Medulla oblongata (tissue), 1 donor: Measurements from ENCODE around the gene MTAP.
"Not testable (repeated sequence)": the region's sequence is repeated elsewhere in the genome, so short reads cannot be mapped to it uniquely, and the experiment has no call there.

ENCODE experiments used
- DNase-seq: peaks from one replicate; pipeline ENCODE4 v3.0.0-alpha.2; 2015; ENCODE audit errors: extremely low spot score

Gene MTAP

GRCh38 chr9:21919377-21920362, 117.2 kb downstream of the MTAP start:
- DNase-seq = no peak

DNA sequence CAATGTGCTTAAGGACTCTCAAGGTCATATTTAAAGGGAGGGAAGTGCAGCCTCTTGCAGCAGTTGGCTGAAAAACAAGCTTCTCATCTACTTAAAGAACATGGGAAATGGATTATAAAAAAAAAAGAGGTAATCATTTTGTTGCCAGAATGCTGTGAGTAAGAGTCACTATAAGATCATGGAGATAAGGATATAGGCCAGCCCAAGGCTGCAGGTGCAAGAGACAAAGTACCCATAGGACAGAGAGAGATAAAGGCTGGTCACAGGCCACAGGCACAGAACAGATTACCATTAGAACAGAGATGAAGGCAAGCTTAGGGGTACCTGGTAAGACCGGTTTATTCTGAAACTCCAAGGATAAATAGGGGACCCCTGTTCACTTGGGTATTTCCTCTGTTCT, 121.3 kb downstream of the MTAP start:
- DNase-seq = no peak

DNA sequence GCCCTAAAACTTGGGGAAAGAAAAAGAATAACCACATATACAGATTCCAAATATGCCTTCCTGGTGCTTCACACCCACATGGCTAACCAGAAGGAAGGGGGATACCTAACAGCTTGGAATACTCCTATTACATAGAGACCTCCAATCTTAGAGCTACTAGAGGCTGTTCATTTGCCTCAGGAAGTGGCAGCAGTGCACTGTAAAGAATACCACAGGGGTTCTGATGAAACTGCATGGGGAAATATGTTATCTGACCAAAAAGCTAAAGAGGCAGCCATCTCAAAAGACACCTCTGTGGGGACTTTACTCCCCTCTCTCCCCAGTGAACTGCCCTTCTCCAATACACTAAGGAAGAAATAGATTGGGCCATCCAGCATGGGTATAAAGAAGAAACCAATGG, 125.3 kb downstream of the MTAP start:
- no peak for DNase-seq

GRCh38 chr9:21931428-21931827, 129.0 kb downstream of the MTAP start:
- DNase-seq = no peak

DNA sequence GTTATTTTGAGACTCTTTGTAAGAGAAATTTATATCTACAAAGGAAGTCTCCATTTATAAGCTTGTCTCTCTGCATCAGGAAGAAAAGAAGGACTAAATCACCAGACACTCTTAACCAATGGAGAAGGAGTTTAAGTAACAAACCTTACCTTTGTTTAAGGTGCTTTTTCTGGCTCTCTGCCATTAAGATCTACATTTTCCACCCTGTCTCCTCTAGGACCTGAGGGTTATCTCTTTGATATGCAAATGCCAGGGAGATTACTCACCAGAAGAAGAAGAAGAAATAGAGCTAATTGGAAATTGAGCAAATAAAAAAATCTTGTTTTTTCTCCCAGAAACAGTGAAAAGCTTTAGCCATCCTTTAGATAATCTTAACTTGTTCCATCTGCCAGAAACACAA, 130.8 kb downstream of the MTAP start:
- DNase-seq = no peak

DNA sequence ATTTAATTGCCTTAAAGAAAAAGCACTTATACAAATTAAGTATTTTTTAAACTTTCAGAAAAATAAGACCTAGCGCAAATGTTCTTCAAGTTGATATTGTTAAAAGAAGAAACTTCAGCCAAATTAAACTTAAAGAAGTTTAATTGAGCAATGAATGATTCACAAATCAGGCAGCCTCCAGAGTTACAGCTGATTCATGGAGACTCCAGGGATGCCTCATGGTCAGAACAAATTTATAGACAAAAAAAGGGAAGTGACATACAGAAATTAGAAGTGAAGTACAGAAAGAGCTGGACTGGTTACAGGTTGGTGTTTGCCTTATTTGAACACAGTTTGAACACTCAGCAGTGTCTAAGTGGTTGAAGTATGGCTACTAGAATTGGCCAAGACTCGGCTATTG, 131.4 kb downstream of the MTAP start:
- DNase-seq = no peak

DNA sequence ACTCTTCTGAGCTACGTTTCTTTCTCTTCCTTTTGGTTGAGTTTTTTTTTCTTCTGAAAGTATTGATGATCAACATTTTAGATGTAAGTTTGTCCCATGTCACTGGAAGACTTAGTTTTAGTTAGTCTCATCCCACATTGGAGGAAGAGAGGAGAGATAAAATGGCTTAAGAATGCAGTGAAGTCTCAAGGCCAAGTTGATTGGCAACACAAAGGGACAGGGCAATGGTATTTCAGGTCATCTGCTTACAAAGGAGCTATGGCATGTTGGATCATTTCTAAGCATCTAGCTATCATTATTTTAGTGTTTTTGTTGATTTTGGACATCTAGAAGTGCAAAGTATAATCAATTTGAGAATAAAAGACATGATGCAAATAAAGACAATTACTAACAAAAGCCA, 133.2 kb downstream of the MTAP start:
- no peak for DNase-seq

DNA sequence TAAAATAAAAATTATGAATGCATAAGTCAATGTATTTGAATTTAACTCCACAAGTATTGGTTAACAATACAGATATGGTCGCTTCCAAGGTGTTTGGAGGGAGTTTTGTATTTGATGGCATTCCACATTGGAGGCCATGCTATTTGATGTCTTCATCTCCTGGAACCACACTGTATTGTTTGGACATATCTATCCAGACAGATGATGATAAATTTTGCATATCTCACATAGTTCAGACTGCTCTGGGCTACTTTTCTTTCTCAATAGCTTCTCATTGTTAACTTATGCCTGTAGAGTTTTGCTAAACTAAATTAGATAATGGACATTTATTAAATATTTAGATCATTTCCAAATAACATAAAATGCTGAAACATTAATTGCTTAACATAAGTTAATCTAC, 133.7 kb downstream of the MTAP start:
- no peak for DNase-seq

DNA sequence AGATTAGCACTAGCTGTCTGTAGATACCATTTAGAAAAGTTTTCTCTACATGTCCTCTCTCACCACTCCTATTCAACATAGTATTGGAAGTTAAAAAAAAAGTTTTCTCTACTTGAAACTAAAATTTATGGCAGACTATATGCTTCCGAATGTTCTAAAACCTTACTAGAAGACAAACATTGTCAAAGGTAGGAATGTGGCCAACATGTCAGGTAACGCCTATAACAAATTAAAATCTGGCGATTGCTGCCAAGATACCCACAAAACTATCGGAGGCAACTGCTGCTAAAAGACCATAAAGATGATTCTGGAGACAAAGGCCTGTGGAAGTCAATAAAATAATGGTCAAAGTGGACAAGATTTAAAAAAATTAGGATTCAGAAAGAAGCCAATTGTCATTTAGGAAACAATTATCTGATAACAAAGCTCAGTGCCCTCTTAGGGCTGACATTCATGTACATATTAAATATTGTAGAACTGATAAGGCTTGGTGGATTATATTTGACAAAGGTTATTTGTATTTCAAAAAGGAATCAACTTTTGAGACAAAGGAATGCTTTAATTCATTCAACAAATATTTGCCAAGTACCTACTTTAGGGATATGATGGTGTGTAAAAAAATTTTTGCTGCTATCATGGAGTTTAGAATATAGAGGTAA, 139.0 kb downstream of the MTAP start:
- DNase-seq = no peak

- no peak for DNase-seq
These were observed 141.0 kb downstream of the MTAP start for GRCh38 chr9:21943464-21943863.

- no peak for DNase-seq
These were observed 143.2 kb downstream of the MTAP start for GRCh38 chr9:21945606-21946005.

- DNase-seq = no peak
These were observed 156.4 kb downstream of the MTAP start for GRCh38 chr9:21958833-21959232.

- DNase-seq = not testable (repeated sequence)
These were observed 156.8 kb downstream of the MTAP start for GRCh38 chr9:21959268-21959667.

GRCh38 chr9:21961569-21961968, 159.1 kb downstream of the MTAP start:
- DNase-seq = no peak

GRCh38 chr9:21964925-21965385, 162.5 kb downstream of the MTAP start:
- no peak for DNase-seq

DNA sequence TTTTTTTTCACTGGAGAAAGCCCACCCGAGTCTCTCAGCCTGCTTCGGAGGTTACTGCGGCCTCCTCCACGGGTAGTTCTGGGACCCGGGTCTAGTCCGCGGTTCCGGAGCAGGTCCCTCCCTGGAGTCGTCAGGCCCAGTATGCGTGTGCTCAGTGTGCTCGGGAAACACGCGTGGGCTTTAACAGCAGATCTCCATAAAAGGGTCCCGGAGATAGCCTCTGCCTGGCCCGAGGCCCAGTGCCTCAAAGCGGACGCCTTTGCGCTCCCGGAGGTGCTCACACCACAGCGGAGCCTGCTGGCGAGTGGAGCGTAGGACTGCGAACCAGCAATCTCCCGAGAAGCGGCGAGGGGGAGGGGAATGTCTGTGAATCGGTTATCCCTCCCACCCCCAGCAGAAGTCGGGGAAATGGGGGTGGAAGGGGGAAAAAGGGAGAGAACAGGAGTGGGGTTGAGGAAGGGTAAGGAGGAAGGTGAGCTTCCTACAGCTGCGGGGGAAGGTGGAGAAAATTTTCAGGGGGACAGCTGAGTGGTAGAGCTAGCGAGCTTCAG, 163.0 kb downstream of the MTAP start:
- peak; percentile 17 for DNase-seq

DNA sequence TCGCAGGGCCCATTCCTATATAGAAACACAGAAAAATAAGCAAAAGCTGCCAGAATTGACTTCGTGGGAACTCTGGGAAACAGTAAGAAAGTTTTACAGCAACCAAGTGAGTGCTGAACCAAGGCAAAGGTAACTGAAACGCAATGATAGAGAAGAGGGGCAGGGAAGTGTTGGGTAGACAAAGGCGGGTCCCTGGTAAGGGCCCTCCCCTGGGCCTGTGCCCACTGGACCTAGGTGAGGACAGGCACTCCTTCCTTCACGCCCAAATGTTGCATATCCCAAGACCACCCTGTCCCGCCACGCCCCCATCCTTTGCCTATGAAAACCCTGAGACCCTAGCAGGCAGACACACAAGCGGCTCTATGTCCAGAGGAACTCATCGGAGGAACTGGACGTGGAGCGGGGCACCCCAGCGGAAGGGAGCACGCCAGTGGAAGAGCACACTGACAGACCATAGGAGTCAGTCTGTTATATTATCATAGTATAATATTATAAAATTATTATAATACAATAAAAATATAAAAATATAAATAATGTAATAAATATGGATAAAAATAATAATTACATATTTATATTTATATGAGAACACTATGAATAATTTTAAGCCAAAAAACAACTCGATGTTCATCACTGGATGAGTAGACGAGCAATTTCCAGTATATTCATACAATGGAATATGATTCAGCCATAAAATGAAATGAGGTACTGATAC, 163.9 kb downstream of the MTAP start:
- DNase-seq = no peak

DNA sequence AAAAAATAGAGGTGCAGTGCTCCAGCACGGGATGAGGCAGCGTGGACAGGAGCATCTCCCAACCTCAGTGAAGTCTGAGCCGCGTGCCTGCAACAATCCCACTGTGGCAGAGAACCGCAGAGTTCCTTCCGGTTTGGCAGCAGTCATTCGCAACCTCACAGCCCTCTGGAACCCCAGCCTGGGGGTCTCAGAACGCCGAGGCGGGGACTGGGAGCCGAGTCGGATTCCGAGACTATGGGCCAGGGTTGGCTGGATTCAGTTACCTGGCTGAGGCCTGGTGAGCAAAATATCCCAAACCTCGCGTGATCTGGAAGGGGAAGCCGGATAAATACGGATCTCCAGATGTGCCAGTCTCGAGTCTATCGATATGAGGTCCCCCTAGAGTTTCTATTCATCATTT, 164.7 kb downstream of the MTAP start:
- DNase-seq = no peak

- no peak for DNase-seq
These were observed 165.3 kb downstream of the MTAP start for GRCh38 chr9:21967702-21968101.

DNA sequence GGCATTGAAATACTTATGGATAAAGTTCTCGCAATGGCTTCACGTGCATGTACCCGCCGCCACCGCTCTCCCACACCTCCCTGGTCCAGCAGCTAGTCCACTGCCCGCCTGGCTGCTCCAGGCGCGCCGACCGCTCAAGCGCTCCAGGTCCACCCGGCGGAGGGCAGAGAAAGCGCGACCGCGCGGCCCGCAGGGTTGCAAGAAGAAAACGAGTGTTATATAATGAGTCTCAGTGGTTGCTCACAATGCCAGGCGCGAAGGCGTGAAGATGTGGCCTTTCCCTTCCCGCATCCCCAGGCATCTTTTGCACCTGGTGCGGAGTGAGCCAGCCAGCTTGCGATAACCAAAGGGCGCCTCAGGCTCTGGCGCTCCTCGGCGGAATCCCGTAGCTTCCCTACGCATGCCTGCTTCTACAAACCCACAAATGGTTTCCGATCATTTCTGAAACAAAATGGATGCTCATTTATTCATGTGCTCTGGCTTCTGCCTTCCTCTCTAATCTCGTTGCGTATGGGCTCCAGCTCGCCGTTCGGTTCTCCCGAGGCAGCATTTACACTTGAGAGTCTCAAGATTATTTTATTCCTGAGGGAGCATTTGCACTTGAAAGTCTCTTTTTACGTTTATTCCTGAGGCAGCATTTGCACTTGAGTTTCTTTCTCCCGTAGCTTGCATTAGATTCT, 166.0 kb downstream of the MTAP start:
- DNase-seq = no peak
